H1 (cell line): Measurements from ENCODE around the gene GALT. TPM values are rescaled to one million over a fixed set of nuclear protein-coding genes. Genes with fewer than 3 reads are reported as not detected.

Experiments used
- EZH2 ChIP-seq: fragments of 200-600 bp; sonication (generic); IDR thresholded peaks from 2 replicates; pipeline ENCODE4 v1.7.1; 2012; ENCODE audit warnings: low read depth, mild to moderate bottlenecking, moderate library complexity, low read length, inconsistent platforms; ENCODE audit not compliant: severe bottlenecking
- JUN ChIP-seq: IDR thresholded peaks from 2 replicates; pipeline ENCODE4 v1.6.1; 2011; ENCODE audit warnings: low read depth, mild to moderate bottlenecking, improper control_type of control experiment, low read length
- POU5F1 ChIP-seq: IDR thresholded peaks from 2 replicates; pipeline ENCODE4 v1.6.1; 2011; ENCODE audit warnings: low read depth, mild to moderate bottlenecking, low read length, moderate library complexity
- SIN3A ChIP-seq, 2 experiments: IDR thresholded peaks in 1 of 2; conservative IDR thresholded peaks in 1 of 2; 2 replicates each; pipeline ENCODE4 v1.6.1; 2011 to 2012; ENCODE audit warnings: low read length in 2 of 2, improper control_type of control experiment in 1 of 2, low read depth in 1 of 2, mild to moderate bottlenecking in 1 of 2
- SP1 ChIP-seq: IDR thresholded peaks from 2 replicates; pipeline ENCODE4 v1.6.1; 2011; ENCODE audit warnings: low read depth, low read length
- TAF7 ChIP-seq: optimal IDR thresholded peaks from 2 replicates; pipeline ENCODE3; 2011; ENCODE audit warnings: low read depth, mild to moderate bottlenecking, inconsistent platforms, low read length, moderate library complexity, borderline replicate concordance
- polyA plus RNA-seq, 7 experiments: library from polyadenylated mRNA; depleted of rRNA in 3 of 7; stranded (reverse) in 5 of 7; unstranded in 2 of 7; fragments of >200 nt in 5 of 7; fragments of 200-250 nt in 2 of 7; gene quantifications; 1 replicate in 5 of 7; 2 replicates in 1 of 7; 4 replicates in 1 of 7; pipeline versions ENCODE4 v1.2.1 to v1.2.3, GENCODE V29; 2011 to 2013; ENCODE audit warnings: missing spikeins in 2 of 7, mixed read lengths in 2 of 7
- total RNA-seq: library from RNA; stranded (reverse); fragmentation: NEBNext Ultra II Directional; extraction: Animal tissue kit (Norgen Biotek cat#: 25700); gene quantifications from 2 replicates; pipeline ENCODE4 v1.2.1, GENCODE V29; 2021

GALT gene
- total and polyA plus RNA-seq, 2 of the 8 experiments (the other 6 are each of a cell fraction or from before 2014, with no cell fraction given) = 21.9 to 50.6 TPM

DNA sequence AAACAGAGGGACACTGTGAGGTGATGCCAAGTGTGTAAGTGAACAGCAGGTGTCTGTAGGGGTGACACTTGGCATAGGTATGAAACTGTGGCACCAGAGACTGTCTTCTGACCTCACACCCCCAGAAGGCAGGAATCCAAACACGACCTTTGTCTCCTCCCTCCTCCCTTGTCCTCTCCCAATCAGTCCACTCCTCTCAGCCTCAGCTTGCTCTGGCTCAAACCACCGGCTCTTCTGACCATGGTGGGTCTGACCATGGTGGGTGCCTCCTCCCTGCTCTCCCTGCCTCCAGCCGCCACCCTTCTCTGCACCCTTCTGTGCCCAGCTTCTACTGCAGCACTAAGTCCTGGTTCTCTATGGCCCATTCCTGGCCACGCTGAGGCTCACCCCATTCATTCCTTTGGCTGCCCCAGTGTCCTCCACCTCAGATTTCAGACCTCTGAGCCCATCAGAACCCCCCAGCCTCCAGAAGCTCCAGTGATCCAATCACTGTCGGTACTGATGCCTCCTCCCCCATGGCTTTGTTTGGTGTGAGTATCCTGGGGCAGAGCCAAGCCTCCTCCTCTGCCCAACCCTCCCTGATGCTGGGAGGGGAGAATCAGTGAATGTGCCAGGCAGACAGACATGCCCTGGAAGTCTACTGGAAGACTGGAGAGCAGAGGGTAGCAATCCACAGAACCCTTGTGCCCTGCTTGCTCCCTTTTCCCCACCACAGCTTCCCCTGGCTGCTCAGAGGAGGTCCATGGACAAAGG, 15.9 kb upstream of the GALT start (continued):
- TF ChIP-seq TAF7 = no peak
- no peak for TF ChIP-seq EZH2
- no peak for TF ChIP-seq JUN
- TF ChIP-seq SIN3A (conservative IDR thresholded peaks at IDR 0.05 in 1 of 2, IDR thresholded peaks at IDR 0.05 in 1 of 2; ENCODE audit: low read depth in 1 of 2, low read length in 2 of 2) = no peak
- no peak for TF ChIP-seq SP1
- TF ChIP-seq POU5F1 = no peak
